ENCODE results near the gene HIP1. TPM values are rescaled to one million over a fixed set of nuclear protein-coding genes. Genes with fewer than 3 reads are reported as not detected.

HIP1 gene
- total RNA-seq, 1 experiment from 2014 or later: 32.0 TPM

- intact Hi-C loops (cut with micrococcal nuclease; ENCODE audit: unreplicated experiment): no loop called here
- no TSS peak for BruUV-seq (replicated peaks)
Observed at GRCh38 chr7:75679060-75679459, 59.7 kb downstream of the HIP1 start.

GRCh38 chr7:75669579-75669978, 69.2 kb downstream of the HIP1 start:
- Histone ChIP-seq H3K36me3 (ENCODE audit: low read depth) (no peaks in the 10 kb centered on the region), H3K4me1 (replicated peaks; ENCODE audit: insufficient read depth) (no peaks in the 10 kb centered on the region), H4K20me1 (ENCODE audit: insufficient read depth) (no peaks in the 10 kb centered on the region), H3K79me2 (ENCODE audit: low read depth) (no peaks in the 10 kb centered on the region), H3K27ac (no peak overlapping the region), H3K4me3 (no peak overlapping the region), H3F3A (ENCODE audit: insufficient read depth, low read depth) (no peaks in the 10 kb centered on the region), H3K27me3 (ENCODE audit: insufficient read depth, low read depth) (no peaks in the 10 kb centered on the region), H2AFZ (no peak overlapping the region), H3K9me2 (ENCODE audit: insufficient read depth) (no peaks in the 10 kb centered on the region), H3K9me3 (ENCODE audit: insufficient read depth, low read depth) (no peaks in the 10 kb centered on the region), H3K4me2 (no peak overlapping the region)
- no TSS peak for BruUV-seq (replicated peaks)
- TF ChIP-seq EZH2 (IDR thresholded peaks at IDR 0.05; ENCODE audit: low read depth) (no peak), CTCF (conservative IDR thresholded peaks at IDR 0.05) (no peak)
- intact Hi-C loops (cut with micrococcal nuclease; ENCODE audit: unreplicated experiment): no loop called here
- ChIA-PET CTCF (no interaction called here), POLR2A (ENCODE audit: unreplicated experiment) (no interaction called here)
- no peak for DNase-seq

More at GRCh38 chr7:75679060-75679459, 59.7 kb downstream of the HIP1 start:
- no peaks in the 10 kb centered on the region for H3K79me2 ChIP-seq (ENCODE audit: low read depth)
- no peaks in the 10 kb centered on the region for H3K9me2 ChIP-seq (ENCODE audit: insufficient read depth)
- no peaks in the 10 kb centered on the region for H3K36me3 ChIP-seq (ENCODE audit: low read depth)
- TF ChIP-seq CTCF (conservative IDR thresholded peaks at IDR 0.05): no peak
- no peak for TF ChIP-seq EZH2 (IDR thresholded peaks at IDR 0.05; ENCODE audit: low read depth)
- H3K4me2 ChIP-seq: no peak overlapping the region
- no peak overlapping the region for H3K4me3 ChIP-seq
- no peaks in the 10 kb centered on the region for H3F3A ChIP-seq (ENCODE audit: insufficient read depth, low read depth)
- no peak overlapping the region for H2AFZ ChIP-seq
- DNase-seq: no peak
- no peaks in the 10 kb centered on the region for H3K9me3 ChIP-seq (ENCODE audit: insufficient read depth, low read depth)
- H3K27ac ChIP-seq: no peak overlapping the region
- CTCF ChIA-PET: interaction anchor here (0.5 kb wide), 1 partner anchor 14 kb away, joined by 3 read pairs; no protein-coding TSS in a partner anchor
- H4K20me1 ChIP-seq (ENCODE audit: insufficient read depth): no peaks in the 10 kb centered on the region
- H3K4me1 ChIP-seq (replicated peaks; ENCODE audit: insufficient read depth): no peaks in the 10 kb centered on the region
- POLR2A ChIA-PET (ENCODE audit: unreplicated experiment): no interaction called here
- H3K27me3 ChIP-seq (ENCODE audit: insufficient read depth, low read depth): no peaks in the 10 kb centered on the region

GRCh38 chr7:75667938-75668337, 70.8 kb downstream of the HIP1 start:
- no peak overlapping the region for H3K27ac ChIP-seq
- H4K20me1 ChIP-seq (ENCODE audit: insufficient read depth): no peaks in the 10 kb centered on the region
- CTCF ChIA-PET: no interaction called here
- H3K4me2 ChIP-seq: no peak overlapping the region
- intact Hi-C loops (cut with micrococcal nuclease; ENCODE audit: unreplicated experiment): no loop called here
- H3K4me3 ChIP-seq: no peak overlapping the region
- no peak overlapping the region for H2AFZ ChIP-seq
- no peaks in the 10 kb centered on the region for H3K36me3 ChIP-seq (ENCODE audit: low read depth)
- H3K79me2 ChIP-seq (ENCODE audit: low read depth): no peaks in the 10 kb centered on the region
- no peak for DNase-seq
- POLR2A ChIA-PET (ENCODE audit: unreplicated experiment): interaction anchor here (0.6 kb wide), 1 partner anchor 31 kb away, joined by 6 read pairs; no protein-coding TSS in a partner anchor
- no peaks in the 10 kb centered on the region for H3K4me1 ChIP-seq (replicated peaks; ENCODE audit: insufficient read depth)
- no peaks in the 10 kb centered on the region for H3K27me3 ChIP-seq (ENCODE audit: insufficient read depth, low read depth)
- no peaks in the 10 kb centered on the region for H3F3A ChIP-seq (ENCODE audit: insufficient read depth, low read depth)
- BruUV-seq (replicated peaks): no TSS peak
- no peaks in the 10 kb centered on the region for H3K9me2 ChIP-seq (ENCODE audit: insufficient read depth)
- no peaks in the 10 kb centered on the region for H3K9me3 ChIP-seq (ENCODE audit: insufficient read depth, low read depth)
- TF ChIP-seq CTCF (conservative IDR thresholded peaks at IDR 0.05) (no peak), EZH2 (IDR thresholded peaks at IDR 0.05; ENCODE audit: low read depth) (no peak)

Data from PC-9 (cell line).